Cardiac fibroblast (primary cell): ENCODE results near the gene CPA4.

Source experiments
- DNase-seq, 2 donors: peaks; one replicate each; pipeline versions ENCODE4 v3.0.0 to v3.0.0-alpha.2; 2010; ENCODE audit warnings: low read depth in 2 of 2
- H3K4me3 ChIP-seq, 2 donors: replicated peaks in 1 of 2; 1 replicate in 1 of 2; 2 replicates in 1 of 2; pipeline ENCODE4 v1.5.1; 2011; ENCODE audit warnings: low read depth in 2 of 2, low read length in 2 of 2, mild to moderate bottlenecking in 2 of 2, moderate library complexity in 1 of 2
- TF ChIP-seq, protein P1 (sequence below): IDR thresholded peaks from one replicate; pipeline ENCODE4 v1.5.1; 2011; ENCODE audit warnings: low read depth, mild to moderate bottlenecking, low read length, inconsistent platforms

Gene CPA4

DNA sequence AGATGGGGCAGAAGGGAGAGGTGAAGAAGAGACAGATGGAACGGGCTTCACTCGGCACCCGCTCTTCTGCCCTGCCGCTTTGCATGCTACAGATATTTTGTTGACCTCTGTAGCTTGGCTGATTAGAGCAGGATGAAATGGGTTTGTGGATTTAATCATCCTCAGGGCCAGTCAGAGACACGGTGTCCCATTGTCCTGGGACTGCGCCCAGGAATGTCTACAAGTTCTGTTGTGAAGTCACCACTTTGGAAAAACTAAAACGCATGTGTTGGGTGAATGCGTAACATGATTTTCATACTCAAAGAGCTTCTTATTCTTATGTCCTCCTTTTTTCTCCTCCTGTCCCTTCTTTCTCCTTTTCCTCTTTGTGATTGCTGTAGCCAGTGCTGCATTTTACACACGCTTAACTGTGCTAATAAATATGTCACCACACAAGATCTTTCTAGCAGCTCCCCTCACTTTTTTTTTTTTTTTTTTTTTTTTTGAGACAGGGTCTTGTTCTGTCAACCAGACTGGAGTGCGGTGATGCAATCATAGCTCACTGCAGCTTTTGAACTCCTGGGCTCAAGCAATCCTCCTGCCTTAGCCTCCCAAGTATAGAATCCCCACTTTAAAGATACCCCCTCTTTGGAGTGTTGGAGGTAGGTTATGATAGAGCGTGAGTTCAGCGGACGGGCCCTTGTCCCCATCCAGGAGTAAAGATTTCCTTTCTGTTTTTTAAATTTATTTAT lies 3.4 kb downstream of the CPA4 start:
- DNase-seq: no peak
- TF ChIP-seq, protein P1, sequence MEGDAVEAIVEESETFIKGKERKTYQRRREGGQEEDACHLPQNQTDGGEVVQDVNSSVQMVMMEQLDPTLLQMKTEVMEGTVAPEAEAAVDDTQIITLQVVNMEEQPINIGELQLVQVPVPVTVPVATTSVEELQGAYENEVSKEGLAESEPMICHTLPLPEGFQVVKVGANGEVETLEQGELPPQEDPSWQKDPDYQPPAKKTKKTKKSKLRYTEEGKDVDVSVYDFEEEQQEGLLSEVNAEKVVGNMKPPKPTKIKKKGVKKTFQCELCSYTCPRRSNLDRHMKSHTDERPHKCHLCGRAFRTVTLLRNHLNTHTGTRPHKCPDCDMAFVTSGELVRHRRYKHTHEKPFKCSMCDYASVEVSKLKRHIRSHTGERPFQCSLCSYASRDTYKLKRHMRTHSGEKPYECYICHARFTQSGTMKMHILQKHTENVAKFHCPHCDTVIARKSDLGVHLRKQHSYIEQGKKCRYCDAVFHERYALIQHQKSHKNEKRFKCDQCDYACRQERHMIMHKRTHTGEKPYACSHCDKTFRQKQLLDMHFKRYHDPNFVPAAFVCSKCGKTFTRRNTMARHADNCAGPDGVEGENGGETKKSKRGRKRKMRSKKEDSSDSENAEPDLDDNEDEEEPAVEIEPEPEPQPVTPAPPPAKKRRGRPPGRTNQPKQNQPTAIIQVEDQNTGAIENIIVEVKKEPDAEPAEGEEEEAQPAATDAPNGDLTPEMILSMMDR: no peak
- no peak overlapping the region for H3K4me3 ChIP-seq

GRCh38 chr7:130297628-130298543 lies 4.9 kb downstream of the CPA4 start:
- no peak for DNase-seq
- H3K4me3 ChIP-seq: no peak overlapping the region
- TF ChIP-seq, protein P1: no peak

GRCh38 chr7:130298544-130299326 lies 5.8 kb downstream of the CPA4 start:
- TF ChIP-seq, protein P1: no peak
- no peak for DNase-seq
- no peak overlapping the region for H3K4me3 ChIP-seq

- TF ChIP-seq, protein P1: no peak
- DNase-seq: no peak
These were observed 6.9 kb downstream of the CPA4 start for GRCh38 chr7:130299866-130300265.

GRCh38 chr7:130301501-130302020 lies 8.6 kb downstream of the CPA4 start:
- TF ChIP-seq, protein P1: no peak
- no peak for DNase-seq
- H3K4me3 ChIP-seq: no peak overlapping the region

More at GRCh38 chr7:130299866-130300265, 6.9 kb downstream of the CPA4 start:
- no peak overlapping the region for H3K4me3 ChIP-seq

GRCh38 chr7:130302649-130303048 lies 9.7 kb downstream of the CPA4 start:
- TF ChIP-seq, protein P1: no peak
- no peak for DNase-seq
- no peak overlapping the region for H3K4me3 ChIP-seq
